ENCODE measurements around the gene TMPRSS9.
"Not testable (repeated sequence)": the region's sequence is repeated elsewhere in the genome, so short reads cannot be mapped to it uniquely, and the experiment has no call there.

- not testable (repeated sequence) for TF ChIP-seq MYBL2 (CRISPR knock-in tag; IDR thresholded peaks at IDR 0.05)
- TF ChIP-seq, protein P1, sequence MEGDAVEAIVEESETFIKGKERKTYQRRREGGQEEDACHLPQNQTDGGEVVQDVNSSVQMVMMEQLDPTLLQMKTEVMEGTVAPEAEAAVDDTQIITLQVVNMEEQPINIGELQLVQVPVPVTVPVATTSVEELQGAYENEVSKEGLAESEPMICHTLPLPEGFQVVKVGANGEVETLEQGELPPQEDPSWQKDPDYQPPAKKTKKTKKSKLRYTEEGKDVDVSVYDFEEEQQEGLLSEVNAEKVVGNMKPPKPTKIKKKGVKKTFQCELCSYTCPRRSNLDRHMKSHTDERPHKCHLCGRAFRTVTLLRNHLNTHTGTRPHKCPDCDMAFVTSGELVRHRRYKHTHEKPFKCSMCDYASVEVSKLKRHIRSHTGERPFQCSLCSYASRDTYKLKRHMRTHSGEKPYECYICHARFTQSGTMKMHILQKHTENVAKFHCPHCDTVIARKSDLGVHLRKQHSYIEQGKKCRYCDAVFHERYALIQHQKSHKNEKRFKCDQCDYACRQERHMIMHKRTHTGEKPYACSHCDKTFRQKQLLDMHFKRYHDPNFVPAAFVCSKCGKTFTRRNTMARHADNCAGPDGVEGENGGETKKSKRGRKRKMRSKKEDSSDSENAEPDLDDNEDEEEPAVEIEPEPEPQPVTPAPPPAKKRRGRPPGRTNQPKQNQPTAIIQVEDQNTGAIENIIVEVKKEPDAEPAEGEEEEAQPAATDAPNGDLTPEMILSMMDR (IDR thresholded peaks at IDR 0.05), result not testable (repeated sequence)
Observed at GRCh38 chr19:2463694-2464093, 103.6 kb downstream of the TMPRSS9 start.

Data from WTC11 (cell line).